ENCODE measurements around the gene ADAP1. TPM values are rescaled to one million over a fixed set of nuclear protein-coding genes. Genes with fewer than 3 reads are reported as not detected.
"Not testable (repeated sequence)": the region's sequence is repeated elsewhere in the genome, so short reads cannot be mapped to it uniquely, and the experiment has no call there.

ADAP1 gene
- polyA plus RNA-seq, 6 donors from 2014 or later, result 3.3 to 7.0 (median 4.3) TPM

DNA sequence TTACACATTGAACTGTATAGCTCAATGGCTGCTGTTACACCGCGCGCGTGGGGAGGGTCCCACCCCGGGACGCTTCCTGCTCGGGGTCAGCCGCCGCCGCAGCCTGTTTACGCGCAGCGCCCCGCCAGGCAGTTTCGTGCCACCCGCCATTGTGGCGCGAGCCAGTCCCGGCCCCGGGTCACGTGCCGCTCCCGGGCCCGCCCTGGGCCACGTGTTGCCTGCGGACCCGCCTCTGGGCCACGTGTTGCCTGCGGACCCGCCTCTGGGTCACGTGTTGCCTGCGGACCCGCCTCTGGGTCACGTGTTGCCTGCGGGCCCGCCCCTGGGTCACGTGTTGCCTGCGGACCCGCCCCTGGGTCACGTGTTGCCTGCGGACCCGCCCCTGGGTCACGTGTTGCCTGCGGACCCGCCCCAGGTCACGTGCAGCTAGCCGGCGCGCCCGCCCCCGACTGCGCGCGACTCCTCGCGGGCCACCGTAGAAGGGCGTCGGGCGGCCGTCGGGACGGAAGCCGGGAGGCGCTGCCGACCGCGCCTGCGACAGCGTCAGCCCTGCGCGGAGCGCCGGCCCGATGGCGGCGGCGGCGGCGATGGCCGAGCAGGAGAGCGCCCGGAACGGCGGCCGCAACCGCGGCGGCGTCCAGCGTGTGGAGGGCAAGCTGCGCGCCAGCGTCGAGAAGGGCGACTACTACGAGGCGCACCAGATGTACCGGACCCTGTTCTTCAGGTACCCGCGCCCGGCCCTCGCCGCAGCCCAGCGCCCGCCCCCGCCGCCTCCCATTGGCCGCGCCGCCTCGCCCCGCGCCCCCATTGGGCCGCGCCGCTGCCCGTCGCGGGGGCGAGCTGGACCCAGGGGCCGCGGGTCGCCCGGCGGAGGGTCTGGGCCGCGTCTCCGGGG lies 78.2 kb downstream of the ADAP1 start, which contains the start of gene GET4:
Gene GET4 (plus strand): TSS at position 478 of the 895 bp plus-strand sequence. CDS start 92 bp downstream, at position 570.
- ATAC-seq (ENCODE audit: low read depth in 2 of 2) (peak; percentile 76 to 79), DNase-seq (peak; percentile 99)
- no peaks in the 10 kb centered on the region for H3K9me3 Mint-ChIP-seq
- H3K4me3 Mint-ChIP-seq, result peak within 1 kb of the TSS; percentile 90 to 99 (median 92)
- H3K27ac Mint-ChIP-seq, result peak within 1 kb of the TSS; percentile 84 to 97 (median 95)
- H3K4me1 Mint-ChIP-seq, result peaks cover 19 to 45% (median 21%) of the 10 kb centered on the region in 3 donors
- H3K36me3 Mint-ChIP-seq, result no peaks in the 10 kb centered on the region
- no peaks in the 10 kb centered on the region for H3K27me3 Mint-ChIP-seq

DNA sequence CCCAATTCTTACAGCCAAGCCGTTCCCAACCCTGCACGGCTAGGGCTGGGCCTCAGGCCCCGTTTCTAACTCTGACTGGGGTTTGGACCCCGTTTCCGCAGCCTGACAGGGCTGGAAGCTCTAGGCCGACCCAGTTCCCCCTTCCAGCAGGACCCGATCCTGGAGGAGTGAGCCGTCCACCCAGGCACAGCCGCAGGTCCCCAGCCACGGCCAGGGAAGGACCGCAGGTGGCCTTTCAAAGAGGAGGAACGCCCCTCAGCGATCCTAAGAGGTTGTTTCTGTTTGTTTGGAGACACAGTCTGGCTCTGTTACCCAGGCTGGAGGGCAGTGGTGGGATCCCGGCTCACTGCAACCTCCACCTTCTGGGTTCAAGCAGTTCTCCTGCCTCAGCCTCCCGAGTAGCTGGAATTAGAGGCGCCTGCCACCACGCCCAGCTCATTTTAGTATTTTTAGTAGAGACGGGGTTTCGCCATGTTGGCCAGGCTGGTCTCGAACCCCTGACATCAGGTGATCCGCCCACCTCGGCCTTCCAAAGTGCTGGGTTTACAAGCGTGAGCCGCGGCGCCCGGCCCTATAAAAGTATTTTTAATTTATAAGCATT lies 78.9 kb downstream of the ADAP1 start:
- ATAC-seq (ENCODE audit: low read depth in 2 of 2), result no peak
- Mint-ChIP-seq H3K27ac (peak overlapping the region in 4 of 6 donors; percentile 18 to 77 (median 54)), H3K9me3 (no peaks in the 10 kb centered on the region), H3K27me3 (no peaks in the 10 kb centered on the region), H3K4me1 (peaks cover 19 to 44% (median 21%) of the 10 kb centered on the region in 3 donors), H3K36me3 (peaks cover 0 to 1% of the 10 kb centered on the region in 2 donors), H3K4me3 (peak overlapping the region in 5 of 8 donors; percentile 6 to 91 (median 56))
- no peak for DNase-seq

DNA sequence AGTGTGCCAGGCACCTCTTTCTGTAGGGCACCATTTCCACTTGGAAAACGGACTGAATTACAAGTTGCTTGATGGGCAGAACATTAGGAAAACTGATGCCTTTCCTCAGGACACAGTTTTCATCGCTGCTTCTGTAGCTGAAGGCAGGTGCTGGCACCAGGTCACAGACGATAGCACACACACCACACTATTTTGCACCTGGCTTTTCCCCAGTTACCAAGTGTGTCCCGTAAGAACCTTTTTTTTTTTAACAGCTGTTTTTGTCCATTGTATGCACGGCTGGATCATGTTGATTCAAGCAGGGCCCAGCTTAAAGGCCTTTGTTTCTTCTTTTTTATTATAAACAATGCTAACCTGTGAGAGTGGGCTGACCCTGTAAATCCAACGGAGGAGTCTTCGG lies 79.4 kb downstream of the ADAP1 start:
- Mint-ChIP-seq H3K4me1 (peaks cover 19 to 41% (median 21%) of the 10 kb centered on the region in 3 donors), H3K36me3 (peaks cover 0 to 4% of the 10 kb centered on the region in 2 donors), H3K4me3 (peak overlapping the region in 4 of 8 donors; percentile 20 to 74 (median 47)), H3K27ac (peak overlapping the region in 2 of 6 donors; percentile 57 to 72), H3K9me3 (no peaks in the 10 kb centered on the region), H3K27me3 (no peaks in the 10 kb centered on the region)
- DNase-seq (no peak), ATAC-seq (ENCODE audit: low read depth in 2 of 2) (no peak)

DNA sequence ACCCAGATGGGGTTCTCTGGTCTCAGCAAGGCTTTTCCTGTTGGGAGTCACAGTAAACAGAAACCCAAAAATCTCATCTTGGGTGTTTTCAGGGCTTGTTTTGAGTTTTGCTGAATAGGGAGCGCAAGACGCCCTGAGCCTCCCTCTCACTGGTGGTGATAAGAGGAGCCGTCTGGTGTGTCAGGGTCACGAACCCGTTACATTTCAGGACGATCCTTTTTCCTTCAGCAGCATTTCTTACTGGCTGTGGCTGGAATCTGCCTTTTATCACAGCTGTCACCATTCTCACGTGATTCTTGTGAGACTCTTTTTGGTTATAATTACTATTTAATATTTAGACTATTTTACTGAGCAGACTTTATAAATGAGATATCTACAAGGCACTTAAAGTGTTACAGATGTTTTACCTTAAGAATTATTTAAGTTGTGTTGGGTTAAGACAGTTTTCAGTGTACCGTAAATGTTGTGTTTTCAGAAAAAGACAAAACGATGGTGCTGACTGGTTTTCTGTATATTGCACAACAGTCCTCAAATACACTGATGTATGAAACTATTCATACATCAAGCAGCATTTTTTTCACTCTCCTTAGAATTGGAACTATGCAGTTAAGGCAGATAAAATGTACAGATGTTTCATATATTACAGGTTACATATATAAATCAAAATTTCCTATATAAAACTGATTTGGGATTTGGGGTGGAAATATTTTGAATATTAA lies 80.3 kb downstream of the ADAP1 start:
- Mint-ChIP-seq H3K4me3 (peak overlapping the region in 2 of 8 donors; percentile 27 to 78), H3K4me1 (peaks cover 18 to 34% (median 19%) of the 10 kb centered on the region in 3 donors), H3K9me3 (no peaks in the 10 kb centered on the region), H3K36me3 (peaks cover 0 to 4% of the 10 kb centered on the region in 2 donors), H3K27ac (peak overlapping the region in 1 of 6 donors; percentile 72), H3K27me3 (no peaks in the 10 kb centered on the region)
- DNase-seq, result no peak
- no peak for ATAC-seq (ENCODE audit: low read depth in 2 of 2)

DNA sequence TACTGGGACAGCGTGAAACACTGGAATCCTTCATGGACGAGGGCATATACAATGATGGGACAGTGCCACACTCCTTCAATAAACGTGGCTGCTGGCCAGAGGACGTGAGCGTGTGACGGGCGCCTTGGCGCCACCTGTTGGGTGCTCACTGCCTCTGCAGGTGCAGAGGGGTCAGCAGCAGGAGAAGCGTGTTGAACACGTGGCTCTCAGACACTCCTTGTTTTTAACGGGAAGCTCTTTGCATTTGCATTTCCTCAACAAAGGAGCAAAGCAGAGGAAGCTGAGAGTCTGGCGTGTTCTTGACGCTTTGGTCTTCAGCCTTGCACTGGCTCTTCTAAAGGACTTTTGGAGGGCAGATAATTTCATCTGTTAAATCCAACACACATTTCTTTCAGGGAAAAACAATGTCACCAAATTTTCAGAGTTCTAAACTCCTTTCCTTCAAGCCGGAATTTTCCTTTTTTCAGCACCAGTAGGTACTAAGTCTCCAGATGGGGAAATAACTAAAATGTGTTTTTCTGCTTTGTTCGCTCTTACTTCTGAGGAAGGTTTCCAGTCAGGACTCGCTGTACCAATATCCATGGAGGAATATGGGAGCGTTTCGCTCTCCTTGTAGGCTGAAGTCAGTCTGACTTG lies 81.0 kb downstream of the ADAP1 start:
- H3K27ac Mint-ChIP-seq, result peak overlapping the region; percentile 11 to 74 (median 62)
- H3K9me3 Mint-ChIP-seq, result no peaks in the 10 kb centered on the region
- DNase-seq (peak; percentile 59), ATAC-seq (ENCODE audit: low read depth in 2 of 2) (peak in 1 of 2 donors; percentile 11)
- H3K4me1 Mint-ChIP-seq, result peaks cover 14 to 27% (median 17%) of the 10 kb centered on the region in 3 donors
- peaks cover 0 to 4% of the 10 kb centered on the region in 2 donors for H3K36me3 Mint-ChIP-seq
- peak overlapping the region in 3 of 8 donors; percentile 39 to 81 (median 78) for H3K4me3 Mint-ChIP-seq
- no peaks in the 10 kb centered on the region for H3K27me3 Mint-ChIP-seq

DNA sequence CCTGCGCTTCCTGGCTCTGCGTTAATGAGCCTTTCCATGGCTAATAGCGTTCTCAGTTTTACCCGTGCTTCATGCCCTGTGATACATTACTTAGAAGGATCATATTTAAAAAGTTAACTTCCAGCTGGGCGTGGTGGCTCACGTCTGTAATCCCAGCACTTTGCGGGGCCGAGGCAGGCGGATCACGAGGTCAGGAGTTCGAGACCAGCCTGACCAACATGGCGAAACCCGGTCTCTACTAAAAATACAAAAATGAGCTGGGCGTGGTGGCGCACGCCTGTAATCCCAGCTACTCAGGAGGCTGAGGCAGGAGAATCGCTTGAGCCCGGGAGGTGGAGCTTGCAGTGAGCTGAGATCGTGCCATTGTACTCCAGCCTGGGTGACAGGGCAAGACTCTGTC lies 81.8 kb downstream of the ADAP1 start:
- Mint-ChIP-seq H3K4me3 (peak overlapping the region in 1 of 8 donors; percentile 81), H3K27ac (peak overlapping the region in 5 of 6 donors; percentile 11 to 74 (median 49)), H3K4me1 (peaks cover 11 to 20% (median 14%) of the 10 kb centered on the region in 3 donors)
- not testable (repeated sequence) for H3K27me3 Mint-ChIP-seq; H3K9me3 Mint-ChIP-seq; ATAC-seq (ENCODE audit: low read depth in 2 of 2); H3K36me3 Mint-ChIP-seq; DNase-seq

DNA sequence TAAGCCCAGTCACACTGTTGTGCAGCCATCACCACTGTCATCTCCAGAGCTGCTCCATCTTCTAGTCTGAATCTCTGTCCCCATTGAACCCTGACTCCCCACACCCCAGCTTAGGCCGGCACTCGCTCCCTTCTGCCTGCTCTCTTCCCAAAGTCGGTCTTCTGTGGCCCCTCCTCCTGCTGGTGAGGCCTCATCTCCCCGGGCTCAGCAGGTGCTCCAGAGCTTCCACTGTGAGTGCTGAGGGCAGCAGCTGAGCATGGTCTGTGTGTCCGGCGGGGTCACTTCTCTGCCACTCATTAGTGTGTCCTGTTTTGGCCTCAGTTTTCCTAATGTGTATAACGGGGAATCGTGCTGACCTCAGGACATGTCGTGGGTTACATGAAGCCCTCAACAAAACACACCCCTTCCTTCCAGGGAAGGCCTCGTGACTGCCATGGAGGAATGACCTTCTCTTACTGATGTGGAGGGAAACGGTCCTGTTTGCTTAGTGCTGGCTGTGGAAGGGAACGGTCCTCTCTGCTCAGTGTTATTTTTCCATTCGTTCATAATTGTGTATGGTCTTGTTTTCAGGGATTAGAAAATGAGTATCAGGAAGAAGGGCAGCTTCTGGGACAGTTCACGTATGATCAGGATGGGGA lies 82.5 kb downstream of the ADAP1 start:
- peak overlapping the region in 3 of 6 donors; percentile 60 to 74 (median 63) for H3K27ac Mint-ChIP-seq
- no peak for ATAC-seq (ENCODE audit: low read depth in 2 of 2)
- H3K9me3 Mint-ChIP-seq, result no peaks in the 10 kb centered on the region
- no peak overlapping the region for H3K4me3 Mint-ChIP-seq
- H3K27me3 Mint-ChIP-seq, result no peaks in the 10 kb centered on the region
- DNase-seq, result no peak
- peaks cover 4 to 6% of the 10 kb centered on the region in 2 donors for H3K36me3 Mint-ChIP-seq
- peaks cover 5 to 20% (median 11%) of the 10 kb centered on the region in 3 donors for H3K4me1 Mint-ChIP-seq

DNA sequence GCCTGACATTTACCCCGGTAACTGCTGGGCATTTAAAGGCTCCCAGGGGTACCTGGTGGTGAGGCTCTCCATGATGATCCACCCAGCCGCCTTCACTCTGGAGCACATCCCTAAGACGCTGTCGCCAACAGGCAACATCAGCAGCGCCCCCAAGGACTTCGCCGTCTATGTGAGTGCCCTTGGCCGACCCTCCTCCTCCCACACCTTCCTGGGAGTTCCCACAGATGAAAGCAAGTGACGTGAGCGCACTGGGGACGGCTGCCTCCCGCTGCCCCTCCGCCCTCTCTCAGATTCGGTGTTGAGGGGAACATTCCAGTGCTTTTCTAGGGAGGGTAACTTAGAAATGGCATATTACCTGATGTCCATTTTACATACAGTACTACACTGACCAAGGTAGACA lies 85.1 kb downstream of the ADAP1 start:
- ATAC-seq (ENCODE audit: low read depth in 2 of 2) (no peak), DNase-seq (no peak)
- no peaks in the 10 kb centered on the region for H3K9me3 Mint-ChIP-seq
- H3K4me3 Mint-ChIP-seq, result no peak overlapping the region
- peaks cover 4 to 15% (median 9%) of the 10 kb centered on the region in 3 donors for H3K4me1 Mint-ChIP-seq
- no peak overlapping the region for H3K27ac Mint-ChIP-seq
- H3K36me3 Mint-ChIP-seq, result peaks cover 4 to 22% of the 10 kb centered on the region in 2 donors
- no peaks in the 10 kb centered on the region for H3K27me3 Mint-ChIP-seq

DNA sequence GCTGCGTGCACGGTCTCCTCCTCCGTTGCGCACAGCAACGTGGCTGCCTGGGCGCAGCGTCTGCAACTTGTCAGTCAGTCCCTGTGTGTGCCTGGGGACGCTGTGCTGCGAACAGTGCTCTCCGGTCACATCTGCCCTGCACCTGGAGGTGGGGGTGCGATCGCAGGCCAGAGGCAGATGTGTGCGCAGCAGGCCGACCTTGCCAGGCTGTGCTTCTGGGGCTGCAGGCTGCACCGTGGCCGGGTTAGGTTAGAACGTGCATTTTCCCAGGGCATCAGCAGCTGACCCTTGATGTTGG lies 86.3 kb downstream of the ADAP1 start:
- Mint-ChIP-seq H3K27me3 (no peaks in the 10 kb centered on the region), H3K4me1 (peaks cover 2 to 7% (median 3%) of the 10 kb centered on the region in 3 donors), H3K4me3 (no peak overlapping the region), H3K9me3 (no peaks in the 10 kb centered on the region), H3K27ac (no peak overlapping the region), H3K36me3 (peaks cover 8 to 22% of the 10 kb centered on the region in 2 donors)
- ATAC-seq (ENCODE audit: low read depth in 2 of 2), result no peak
- no peak for DNase-seq

DNA sequence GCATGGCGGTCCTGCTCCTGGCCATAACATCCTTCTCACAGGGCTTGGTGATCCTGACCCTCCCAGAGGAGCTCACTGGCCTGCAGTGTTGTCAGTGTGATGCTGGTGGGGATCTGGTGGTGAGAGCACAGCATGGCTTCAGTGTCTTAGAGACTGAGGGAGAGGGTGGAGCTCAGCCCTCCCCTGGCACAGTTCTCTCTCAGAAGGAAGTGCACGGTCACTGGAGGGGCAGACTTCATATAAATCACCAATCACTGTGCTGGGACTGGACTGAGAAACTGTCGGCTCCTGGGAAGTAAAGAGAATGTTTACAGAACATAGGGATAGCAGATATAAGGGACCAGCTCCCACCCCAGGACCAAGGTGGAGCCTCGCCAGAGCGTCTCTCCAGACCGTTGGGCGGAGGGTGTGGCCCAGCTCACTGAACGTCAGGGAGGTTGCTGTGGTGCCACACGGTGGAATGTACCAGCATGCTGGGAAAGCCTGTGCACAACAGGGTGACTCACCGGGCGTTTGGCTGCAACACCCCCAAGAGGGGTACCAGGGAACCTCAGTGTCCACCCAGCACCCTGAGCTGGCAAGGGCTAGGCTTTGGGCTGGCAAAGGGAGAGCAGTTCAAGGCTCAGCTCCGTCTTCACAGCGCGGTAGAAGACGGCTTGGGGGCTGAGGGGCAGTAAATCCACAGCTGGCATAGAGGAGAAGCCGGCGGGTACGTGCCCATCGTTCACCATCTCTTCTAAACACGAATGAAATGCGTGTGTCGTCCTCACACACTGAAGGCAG lies 86.9 kb downstream of the ADAP1 start:
- H3K4me1 Mint-ChIP-seq, result peaks cover 0 to 2% (median 0%) of the 10 kb centered on the region in 3 donors
- H3K27me3 Mint-ChIP-seq, result no peaks in the 10 kb centered on the region
- ATAC-seq (ENCODE audit: low read depth in 2 of 2) (no peak), DNase-seq (no peak)
- H3K36me3 Mint-ChIP-seq, result peaks cover 8 to 22% of the 10 kb centered on the region in 2 donors
- H3K27ac Mint-ChIP-seq, result no peak overlapping the region
- H3K4me3 Mint-ChIP-seq, result peak overlapping the region in 1 of 8 donors; percentile 58
- H3K9me3 Mint-ChIP-seq, result no peaks in the 10 kb centered on the region

DNA sequence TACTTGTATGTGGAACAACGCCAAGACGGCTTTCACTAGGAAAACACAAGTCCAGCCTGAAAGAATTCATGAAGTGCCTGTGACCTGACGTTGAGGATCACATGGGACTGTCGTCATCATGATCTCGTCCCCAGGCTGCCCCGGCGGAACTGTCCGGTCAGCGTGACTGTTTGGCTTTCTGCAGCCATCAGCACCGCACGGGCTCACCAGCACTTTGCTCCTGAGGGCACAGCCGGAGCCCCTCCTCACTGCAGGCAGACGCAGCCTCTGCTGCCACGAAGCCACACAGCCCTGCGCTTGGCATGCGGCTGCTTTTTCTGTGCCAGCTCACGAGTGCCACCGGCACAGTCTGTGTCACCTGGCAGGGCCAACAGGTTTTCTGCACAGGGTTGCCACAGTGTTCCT lies 87.5 kb downstream of the ADAP1 start:
- ATAC-seq (ENCODE audit: low read depth in 2 of 2) (no peak), DNase-seq (no peak)
- H3K27me3 Mint-ChIP-seq, result no peaks in the 10 kb centered on the region
- no peak overlapping the region for H3K27ac Mint-ChIP-seq
- H3K36me3 Mint-ChIP-seq, result peaks cover 8 to 23% of the 10 kb centered on the region in 2 donors
- no peak overlapping the region for H3K4me3 Mint-ChIP-seq
- no peaks in the 10 kb centered on the region for H3K9me3 Mint-ChIP-seq
- H3K4me1 Mint-ChIP-seq, result peaks cover 0 to 2% (median 0%) of the 10 kb centered on the region in 3 donors

DNA sequence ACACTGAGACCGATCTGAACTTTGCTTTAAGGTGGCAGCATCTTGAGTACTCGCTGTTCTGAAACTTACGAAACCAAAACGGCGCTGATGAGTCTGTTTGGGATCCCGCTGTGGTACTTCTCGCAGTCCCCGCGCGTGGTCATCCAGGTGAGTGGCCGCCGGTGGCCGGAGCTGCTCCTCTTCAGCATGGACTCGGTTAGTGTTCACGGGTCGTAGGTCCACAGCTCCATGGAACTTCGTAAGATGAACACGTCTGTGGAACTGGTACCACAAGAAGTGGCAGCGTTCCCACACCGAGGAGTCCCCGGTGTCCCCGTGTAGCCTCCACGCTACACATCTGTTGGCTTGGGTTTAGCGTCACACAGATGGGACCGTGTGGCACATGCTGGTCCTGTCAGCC lies 88.6 kb downstream of the ADAP1 start:
- H3K36me3 Mint-ChIP-seq, result peaks cover 14 to 34% of the 10 kb centered on the region in 2 donors
- no peak overlapping the region for H3K4me3 Mint-ChIP-seq
- no peak overlapping the region for H3K27ac Mint-ChIP-seq
- peaks cover 0 to 2% (median 0%) of the 10 kb centered on the region in 3 donors for H3K4me1 Mint-ChIP-seq
- H3K9me3 Mint-ChIP-seq, result no peaks in the 10 kb centered on the region
- no peaks in the 10 kb centered on the region for H3K27me3 Mint-ChIP-seq
- DNase-seq (no peak), ATAC-seq (ENCODE audit: low read depth in 2 of 2) (no peak)

Data from naive B cell (primary cell).